ENCODE data around the gene HNRNPD. TPM values are rescaled to one million over a fixed set of nuclear protein-coding genes. Genes with fewer than 3 reads are reported as not detected.
A peak's percentile ranks its signal among the peaks of the same experiment; 100 is the strongest.

HNRNPD gene
- total RNA-seq (361 and 363 TPM in 2 replicates), polyA plus RNA-seq (63.9 and 91.3 TPM in 2 replicates), polyA minus RNA-seq (30.2 and 38.0 TPM in 2 replicates), Bru-seq, nascent RNA (percentile 99 among the genes with signal in this experiment), BruChase-seq, experiment 1, labeled RNA remaining after a 6-hour chase (percentile 98 among the genes with signal in this experiment), BruChase-seq, experiment 2, labeled RNA remaining after a 2-hour chase (percentile 99 among the genes with signal in this experiment)
- 83.9 and 112 TPM in 2 replicates for polyA plus RNA-seq (2011; cell fraction: cytosol; rRNA removed)
- 258 and 346 TPM in 2 replicates for polyA plus RNA-seq (2011; cell fraction: nucleus; rRNA removed)
- polyA plus RNA-seq (2012), result 202 and 293 TPM in 2 replicates
- 36.0 TPM for polyA minus RNA-seq (2011; cell fraction: cytosol; rRNA and poly(A)+ RNA removed)
- polyA minus RNA-seq (2011; cell fraction: nucleus; rRNA and poly(A)+ RNA removed), result 91.3 and 117 TPM in 2 replicates
- long read RNA-seq, transcript HNRNPD-201 (9 exons, 3,033 nt), result minor isoform, 274 of 1,399 reads
- long read RNA-seq, transcript HNRNPD-202 (8 exons, 1,667 nt), result minor isoform, 48 of 1,399 reads
- long read RNA-seq, transcript HNRNPD-203 (8 exons, 1,585 nt), result major isoform, 415 of 1,399 reads
- long read RNA-seq, partial matches to known transcripts, result 547 of 1,399 reads
- long read RNA-seq, other reads (novel, unspliced or antisense), result 115 of 1,399 reads

- ChIA-PET POLR2A (interaction anchor here (0.6 to 1.3 kb wide), 6 partner anchors 9 to 1454 kb away, joined by 3 to 16 read pairs (median 4); partner anchors contain the start of gene HNRNPDL), CTCF (interaction anchor here (1.0 to 1.9 kb wide), 4 partner anchors 14 to 89 kb away, joined by 3 to 16 read pairs (median 4); no protein-coding TSS in a partner anchor)
- DNase-seq (ENCODE audit: low read depth, low spot score), result peak; percentile 99
- Histone ChIP-seq H4K20me1 (replicated peaks; ENCODE audit: control insufficient read depth, extremely low read depth, insufficient read depth, low read length) (peaks cover 16% of the 10 kb centered on the region), H3K9me3 (replicated peaks; ENCODE audit: control insufficient read depth, insufficient read depth, low read length) (no peaks in the 10 kb centered on the region), H3K4me2 (ENCODE audit: insufficient read depth, low read length) (peak within 1 kb of the TSS; percentile 97), H3K9me1 (replicated peaks; ENCODE audit: control insufficient read depth, extremely low read depth, insufficient read depth, low read length) (no peaks in the 10 kb centered on the region), H2AFZ (ENCODE audit: low read depth, low read length) (peak within 1 kb of the TSS; percentile 69), H3K27me3 (ENCODE audit: control insufficient read depth in 2 of 2, insufficient read depth in 2 of 2, low read length in 2 of 2) (no peaks in the 10 kb centered on the region), H3K79me2 (ENCODE audit: control insufficient read depth, insufficient read depth, low read length) (peaks cover 70% of the 10 kb centered on the region), H3K36me3 (ENCODE audit: control insufficient read depth in 2 of 2, extremely low read depth in 1 of 2, insufficient read depth in 2 of 2, low read length in 2 of 2) (no peaks in the 10 kb centered on the region), H3K9ac (replicated peaks; ENCODE audit: extremely low read depth, insufficient read depth, low read length) (peak within 1 kb of the TSS; percentile 98), H3K4me3 (replicated peaks in 1 of 3; ENCODE audit: insufficient read depth in 1 of 3, low read depth in 1 of 3, low read length in 3 of 3) (peak within 1 kb of the TSS; percentile 63 to 100 (median 100)), H3K4me1 (ENCODE audit: control insufficient read depth, extremely low read depth, insufficient read depth, low read length) (peaks cover 31% of the 10 kb centered on the region), H3K27ac (ENCODE audit: insufficient read depth, low read depth, low read length) (peak within 1 kb of the TSS; percentile 91)
- intact Hi-C loops (cut with micrococcal nuclease) (loop anchor here (1.0 to 2.0 kb wide), 5 partner anchors 21 to 637 kb away; partner anchors contain the start of genes LIN54 and SEC31A), dilution Hi-C loops (cut with MboI; ENCODE audit: extremely low pct_ligation_motif_present, low sequenced_read_pairs) (no loop called here)
- TF ChIP-seq MYC (IDR thresholded peaks at IDR 0.05; ENCODE audit: low read depth, low read length) (peak; percentile 39), CTCF (IDR thresholded peaks at IDR 0.05; ENCODE audit: extremely low read depth in 1 of 2, insufficient read depth in 1 of 2, low read depth in 1 of 2, low read length in 2 of 2) (no peak), GATA2 (IDR thresholded peaks at IDR 0.05; ENCODE audit: insufficient read depth, insufficient read length, low read depth, low read length) (no peak), MAX (IDR thresholded peaks at IDR 0.05; ENCODE audit: insufficient read depth, insufficient read length) (peak; percentile 94), POLR2A (IDR thresholded peaks at IDR 0.05; ENCODE audit: low read depth, low read length) (peak; percentile 88), FOS (IDR thresholded peaks at IDR 0.05; ENCODE audit: borderline replicate concordance, insufficient read depth, low read length) (peak; percentile 29), POLR2AphosphoS5 (IDR thresholded peaks at IDR 0.05; ENCODE audit: insufficient read depth, low read depth, low read length) (peak; percentile 69), JUN (IDR thresholded peaks at IDR 0.05; ENCODE audit: borderline replicate concordance, insufficient read depth, insufficient read length, low read depth) (no peak), EZH2 (IDR thresholded peaks at IDR 0.05; ENCODE audit: borderline replicate concordance, low read depth, low read length, severe bottlenecking) (no peak)
- BruUV-seq (replicated peaks), result no TSS peak
- peak; percentile 99 for FAIRE-seq
Observed at GRCh38 chr4:82373816-82374625, at the start of gene HNRNPD. Gene HNRNPD (minus strand): TSS chr4:82373991. CDS start chr4:82373678, 313 bp downstream.

Measured in endothelial cell of umbilical vein (primary cell).